Activated T-helper 9 cell treated with anti-CD3 and anti-CD28 coated beads, Interleukin-2, amount 50 U/mL, for 16 hours (primary cell): ENCODE data around the gene RAD52.

Experiments
- DNase-seq: peaks from one replicate; pipeline ENCODE4 v3.0.0-alpha.2; 2020; ENCODE audit warnings: low read depth

The RAD52 gene

DNA sequence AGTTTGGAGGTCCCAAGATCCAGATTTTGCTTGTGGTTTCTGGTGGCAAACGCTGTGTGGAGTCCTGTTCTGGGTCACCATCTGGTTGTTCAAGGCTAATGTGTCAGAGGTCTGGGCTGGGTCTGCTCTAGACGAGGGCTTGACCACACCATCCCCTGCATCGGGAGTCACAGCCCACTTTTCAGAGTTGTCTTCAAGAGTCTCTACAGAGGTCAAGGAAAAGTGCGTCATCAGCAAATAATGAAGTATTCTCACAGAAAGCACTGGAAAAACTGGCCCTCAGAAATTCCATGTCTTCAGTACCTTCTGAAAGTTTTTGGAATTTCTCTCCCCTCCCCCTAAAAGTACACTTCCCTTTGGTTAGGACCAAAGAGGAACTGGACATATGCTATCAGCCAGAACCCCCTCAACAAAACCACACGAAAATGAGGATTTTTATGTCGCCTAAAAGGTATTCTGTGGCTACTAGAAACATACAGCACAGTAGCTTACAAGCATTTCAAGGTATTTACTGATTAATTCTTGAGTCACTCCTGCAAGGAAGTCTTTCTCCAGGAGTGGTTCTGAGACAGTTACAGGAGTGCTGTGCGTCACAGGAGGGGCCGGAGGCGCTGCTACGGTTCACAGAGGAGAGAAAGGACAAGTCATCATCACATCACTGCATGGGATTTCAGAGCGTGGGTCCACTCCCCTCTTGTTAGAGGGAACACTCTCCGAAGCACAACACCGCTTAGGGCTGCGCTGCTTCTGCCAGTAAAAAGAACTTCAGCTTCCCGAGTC, 35.4 kb downstream of the RAD52 start:
- DNase-seq, result no peak

DNA sequence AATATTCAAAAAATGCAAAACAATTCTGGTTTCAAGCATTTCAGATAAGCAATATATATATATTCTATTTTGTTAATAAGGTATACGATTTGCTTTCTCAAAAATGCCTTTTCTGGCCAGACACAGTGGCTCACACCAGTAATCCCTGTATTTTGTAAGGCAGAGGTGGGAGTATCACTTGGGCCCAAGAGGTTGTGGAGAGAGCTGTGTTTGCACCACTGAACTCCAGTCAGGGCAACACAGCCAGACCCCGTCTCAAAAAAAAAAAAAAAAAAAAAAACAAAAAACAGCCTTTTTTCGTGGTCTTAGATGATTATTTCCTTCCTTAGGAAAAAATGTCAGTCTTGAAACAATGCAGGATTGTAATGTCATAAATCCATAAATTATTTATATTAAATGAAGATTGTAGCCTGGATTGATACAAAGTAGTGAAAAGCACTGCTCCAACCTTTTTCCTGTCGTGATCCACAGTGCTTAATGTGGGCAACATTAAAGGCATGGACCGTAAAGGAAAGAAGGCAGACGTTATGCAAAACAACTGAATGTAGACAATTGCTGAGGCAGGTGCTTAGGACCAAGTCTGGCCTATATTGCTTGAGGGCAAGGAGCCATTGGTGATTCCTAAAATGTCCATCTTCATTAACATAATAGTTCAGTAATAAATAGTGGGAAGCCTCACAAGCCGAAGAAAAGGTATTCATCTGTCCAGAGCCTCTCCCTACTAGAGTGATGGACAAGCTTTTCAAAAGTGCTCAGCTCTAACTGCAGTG, 36.8 kb downstream of the RAD52 start:
- DNase-seq, result no peak

GRCh38 chr12:911191-911826, 38.2 kb downstream of the RAD52 start:
- no peak for DNase-seq

GRCh38 chr12:910416-910815, 39.1 kb downstream of the RAD52 start:
- no peak for DNase-seq

- DNase-seq, result no peak
Measured at GRCh38 chr12:909861-910260, 39.6 kb downstream of the RAD52 start.

DNA sequence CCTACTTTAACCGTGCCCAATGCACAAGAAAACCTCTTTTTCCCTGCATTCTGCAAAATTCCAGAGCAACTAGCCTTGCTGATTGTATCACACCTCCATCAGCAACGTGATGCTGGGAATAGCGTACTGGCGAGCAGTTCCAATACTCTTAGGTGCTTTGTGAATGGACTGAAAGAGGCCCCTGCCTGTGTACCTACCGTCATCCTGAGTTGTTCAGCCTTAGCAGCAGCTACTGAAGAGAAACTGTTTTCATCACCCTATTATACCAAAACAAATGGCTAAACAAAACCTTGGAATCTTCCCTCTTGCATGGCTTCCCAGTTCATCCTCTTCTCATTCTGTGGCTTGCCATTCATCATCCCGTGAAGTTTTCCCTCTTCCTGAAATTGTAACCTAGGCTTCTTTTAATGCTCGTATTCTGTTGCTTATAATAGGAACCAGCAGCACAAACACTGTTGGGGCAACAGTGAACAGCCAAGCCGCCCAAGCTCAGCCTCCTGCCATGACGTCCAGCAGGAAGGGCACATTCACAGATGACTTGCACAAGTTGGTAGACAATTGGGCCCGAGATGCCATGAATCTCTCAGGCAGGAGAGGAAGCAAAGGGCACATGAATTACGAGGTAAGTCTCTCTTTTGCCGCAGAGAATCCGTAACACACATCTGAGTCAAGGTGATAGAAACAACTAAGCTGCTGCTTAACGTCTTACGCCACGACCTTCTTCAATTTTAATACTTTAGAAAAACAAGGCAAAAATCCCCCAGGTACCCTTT, 41.9 kb downstream of the RAD52 start:
- no peak for DNase-seq

- no peak for DNase-seq
Measured at GRCh38 chr12:906062-906585, 43.4 kb downstream of the RAD52 start.

DNA sequence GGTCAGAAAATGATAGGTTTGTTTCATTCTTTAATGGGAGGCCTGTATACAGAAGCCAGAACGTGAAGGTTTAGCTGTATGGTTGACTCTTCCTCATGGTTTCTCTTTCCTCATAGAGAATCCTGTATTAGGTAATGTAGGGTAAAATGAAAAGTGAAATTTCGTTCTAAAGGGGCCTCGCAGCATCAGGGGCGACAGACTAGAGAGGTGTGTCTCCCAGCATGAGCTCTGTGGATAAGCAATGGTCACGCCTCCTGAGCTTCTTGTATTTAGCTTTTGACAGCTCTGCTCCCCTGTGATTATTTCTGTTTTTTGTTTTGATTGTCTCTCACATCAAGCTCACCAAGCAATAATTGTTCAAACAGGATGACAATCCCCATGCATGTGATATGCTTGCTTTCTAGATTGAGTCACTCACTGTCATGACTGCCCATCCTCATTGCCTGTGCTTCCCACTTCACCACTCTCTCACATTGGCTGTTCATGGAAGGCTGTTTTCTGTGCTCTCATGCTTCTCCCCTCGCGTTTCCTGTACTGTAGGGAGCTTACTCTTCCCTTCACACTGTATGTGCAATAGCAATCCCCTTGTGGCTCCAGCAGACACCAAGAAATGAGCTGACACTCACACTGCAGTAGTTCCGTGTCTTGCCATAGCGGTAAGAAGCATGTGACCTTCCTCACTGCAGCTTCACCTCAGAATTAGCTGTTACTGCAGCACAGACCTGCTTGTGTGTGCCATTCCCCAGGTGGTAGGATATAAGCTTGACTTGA, 44.0 kb downstream of the RAD52 start:
- no peak for DNase-seq

DNA sequence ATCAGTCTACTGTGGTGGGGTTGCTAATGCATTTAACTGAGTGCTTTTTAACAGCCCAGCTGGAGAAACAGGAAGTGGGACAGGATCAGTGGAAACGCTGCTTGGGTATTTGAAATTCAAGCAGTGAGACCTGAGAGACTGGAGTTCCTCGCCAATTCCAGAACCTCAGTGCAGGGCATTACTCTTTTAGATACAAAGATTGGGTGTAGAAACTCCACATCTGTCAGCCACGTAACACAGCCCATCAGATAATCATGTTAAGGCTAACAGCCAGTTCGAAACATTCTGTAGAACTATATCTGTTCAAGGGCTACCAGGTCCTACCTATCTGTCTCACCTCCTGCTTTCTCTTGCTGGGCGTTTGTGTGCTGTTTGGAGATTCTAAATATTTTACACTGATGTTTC, 45.5 kb downstream of the RAD52 start:
- DNase-seq, result no peak

DNA sequence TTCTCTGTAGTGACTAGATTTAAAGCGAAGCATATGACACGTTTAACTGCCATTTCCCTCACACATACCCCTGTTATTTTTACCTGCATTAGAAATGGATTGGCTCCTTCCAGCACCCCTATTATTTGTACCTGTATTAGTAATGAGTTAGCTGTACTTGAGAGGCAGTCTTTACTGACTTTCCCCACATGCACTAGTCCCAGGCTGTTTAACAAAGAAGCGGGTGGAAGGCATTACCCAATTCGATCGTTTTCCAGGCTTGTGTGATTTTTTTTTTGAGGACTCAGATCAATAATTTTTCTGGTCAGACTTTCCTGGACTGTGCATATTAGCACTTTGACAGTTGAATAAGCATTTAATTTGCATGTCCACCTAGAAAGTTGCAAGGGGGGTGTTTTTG, 46.4 kb downstream of the RAD52 start:
- DNase-seq, result no peak

- no peak for DNase-seq
Measured at GRCh38 chr12:902581-902980, 46.9 kb downstream of the RAD52 start.

DNA sequence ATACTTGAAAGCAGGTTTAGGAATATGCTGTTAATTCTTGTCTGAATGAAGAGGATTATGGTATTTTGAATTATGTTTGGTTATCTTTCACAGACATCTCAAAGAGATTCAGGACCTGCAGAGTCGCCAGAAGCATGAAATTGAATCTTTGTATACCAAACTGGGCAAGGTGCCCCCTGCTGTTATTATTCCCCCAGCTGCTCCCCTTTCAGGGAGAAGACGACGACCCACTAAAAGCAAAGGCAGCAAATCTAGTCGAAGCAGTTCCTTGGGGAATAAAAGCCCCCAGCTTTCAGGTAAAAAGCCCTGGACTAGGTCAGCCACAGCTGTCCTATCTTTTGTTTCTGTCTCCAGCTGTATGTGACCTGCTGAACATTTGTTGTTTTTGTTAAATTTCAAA, 52.1 kb downstream of the RAD52 start:
- no peak for DNase-seq

DNA sequence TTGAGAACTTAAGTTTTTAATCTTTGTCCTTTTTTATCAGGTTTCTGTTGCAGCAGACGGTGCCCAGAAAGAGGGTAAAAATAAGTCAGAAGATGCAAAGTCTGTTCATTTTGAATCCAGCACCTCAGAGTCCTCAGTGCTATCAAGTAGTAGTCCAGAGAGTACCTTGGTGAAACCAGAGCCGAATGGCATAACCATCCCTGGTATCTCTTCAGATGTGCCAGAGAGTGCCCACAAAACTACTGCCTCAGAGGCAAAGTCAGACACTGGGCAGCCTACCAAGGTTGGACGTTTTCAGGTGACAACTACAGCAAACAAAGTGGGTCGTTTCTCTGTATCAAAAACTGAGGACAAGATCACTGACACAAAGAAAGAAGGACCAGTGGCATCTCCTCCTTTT, 53.5 kb downstream of the RAD52 start:
- DNase-seq, result no peak

GRCh38 chr12:894226-894625, 55.3 kb downstream of the RAD52 start:
- no peak for DNase-seq

GRCh38 chr12:886206-886605, 63.3 kb downstream of the RAD52 start:
- no peak for DNase-seq

- DNase-seq, result no peak
Measured at GRCh38 chr12:885701-886100, 63.8 kb downstream of the RAD52 start.

- DNase-seq, result no peak
Measured at GRCh38 chr12:884746-885414, 64.6 kb downstream of the RAD52 start.

DNA sequence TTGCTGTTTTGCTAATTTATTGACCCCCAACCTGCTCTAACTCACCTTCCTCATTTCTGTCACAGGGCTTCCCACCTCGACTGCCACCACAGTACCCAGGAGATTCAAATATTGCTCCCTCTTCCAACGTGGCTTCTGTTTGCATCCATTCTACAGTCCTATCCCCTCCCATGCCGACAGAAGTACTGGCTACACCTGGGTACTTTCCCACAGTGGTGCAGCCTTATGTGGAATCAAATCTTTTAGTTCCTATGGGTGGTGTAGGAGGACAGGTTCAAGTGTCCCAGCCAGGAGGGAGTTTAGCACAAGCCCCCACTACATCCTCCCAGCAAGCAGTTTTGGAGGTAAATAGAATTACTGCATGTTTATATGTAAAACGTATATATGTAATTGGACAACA, 68.8 kb downstream of the RAD52 start:
- DNase-seq, result no peak

GRCh38 chr12:879641-880040, 69.9 kb downstream of the RAD52 start:
- no peak for DNase-seq

GRCh38 chr12:873954-874353, 75.5 kb downstream of the RAD52 start:
- no peak for DNase-seq

- no peak for DNase-seq
Measured at GRCh38 chr12:870378-870777, 79.1 kb downstream of the RAD52 start.
